Fibroblast of lung (primary cell): ENCODE data around the gene SYT4. TPM values are rescaled to one million over a fixed set of nuclear protein-coding genes. Genes with fewer than 3 reads are reported as not detected.
A peak's percentile ranks its signal among the peaks of the same experiment; 100 is the strongest.

Source experiments
- DNase-seq, 2 donors: peaks; one replicate each; pipeline versions ENCODE4 v3.0.0 to v3.0.0-alpha.2; 2010; ENCODE audit warnings: low read depth in 2 of 2
- H2AFZ ChIP-seq: 2 replicates; pipeline ENCODE4 v1.5.1; 2012; ENCODE audit warnings: low read length, control low read depth, inconsistent platforms
- H3K27ac ChIP-seq: 2 replicates; pipeline ENCODE4 v1.5.1; 2011; ENCODE audit warnings: low read length, control low read depth; ENCODE audit not compliant: insufficient read depth
- H3K27me3 ChIP-seq: 2 replicates; pipeline ENCODE4 v1.5.1; 2011; ENCODE audit warnings: mild to moderate bottlenecking, low read length; ENCODE audit not compliant: control insufficient read depth, insufficient read depth
- H3K36me3 ChIP-seq: 2 replicates; pipeline ENCODE4 v1.5.1; 2011; ENCODE audit warnings: low read length; ENCODE audit not compliant: control insufficient read depth, insufficient read depth
- H3K4me1 ChIP-seq: 2 replicates; pipeline ENCODE4 v1.5.1; 2011; ENCODE audit warnings: low read length; ENCODE audit not compliant: control insufficient read depth, insufficient read depth; ENCODE audit errors: extremely low read depth
- H3K4me2 ChIP-seq: 2 replicates; pipeline ENCODE4 v1.5.1; 2011; ENCODE audit warnings: low read length, control low read depth; ENCODE audit not compliant: insufficient read depth; ENCODE audit errors: extremely low read depth
- H3K4me3 ChIP-seq, 4 experiments: fragments of 200-600 bp in 1 of 4; sonication (generic) in 1 of 4; replicated peaks in 1 of 4; 2 replicates each; pipeline ENCODE4 v1.5.1; 2011 to 2016; ENCODE audit warnings: low read length in 4 of 4, low read depth in 3 of 4, mild to moderate bottlenecking in 3 of 4, control low read depth in 2 of 4, inconsistent platforms in 1 of 4, mixed read lengths in 1 of 4; ENCODE audit not compliant: insufficient read depth in 1 of 4; ENCODE audit errors: control extremely low read depth in 1 of 4
- H3K79me2 ChIP-seq: 2 replicates; pipeline ENCODE4 v1.5.1; 2012; ENCODE audit warnings: mild to moderate bottlenecking, low read length, inconsistent platforms; ENCODE audit not compliant: control insufficient read depth, insufficient read depth
- H3K9ac ChIP-seq: 2 replicates; pipeline ENCODE4 v1.5.1; 2011; ENCODE audit warnings: mild to moderate bottlenecking, low read length, control low read depth; ENCODE audit not compliant: insufficient read depth
- H3K9me3 ChIP-seq: 2 replicates; pipeline ENCODE4 v1.5.1; 2012; ENCODE audit warnings: low read depth, low read length; ENCODE audit not compliant: control insufficient read depth, insufficient read depth
- H4K20me1 ChIP-seq: 2 replicates; pipeline ENCODE4 v1.5.1; 2011; ENCODE audit warnings: low read length; ENCODE audit not compliant: control insufficient read depth, insufficient read depth; ENCODE audit errors: extremely low read depth
- EZH2 ChIP-seq: IDR thresholded peaks from 2 replicates; pipeline ENCODE4 v1.5.1; 2012; ENCODE audit warnings: low read length, control low read depth, mild to moderate bottlenecking; ENCODE audit errors: missing control alignments
- polyA plus RNA-seq, 2 donors: library from polyadenylated mRNA; depleted of rRNA in 1 of 2; stranded (reverse) in 1 of 2; unstranded in 1 of 2; fragments of >200 nt; gene quantifications; 2 replicates each; pipeline ENCODE4 v1.2.1, GENCODE V29; 2011 to 2012; ENCODE audit warnings: missing spikeins in 1 of 2
- total RNA-seq: library from RNA; depleted of rRNA; stranded (reverse); fragments of >200 nt; gene quantifications from 2 replicates; pipeline ENCODE4 v1.2.1, GENCODE V29; 2014
- TF ChIP-seq, protein P1 (sequence below), 2 donors: IDR thresholded peaks in 1 of 2; conservative IDR thresholded peaks in 1 of 2; 1 replicate in 1 of 2; 2 replicates in 1 of 2; pipeline ENCODE4 v1.5.1; 2011 to 2012; ENCODE audit warnings: low read length in 2 of 2, control low read depth in 1 of 2, inconsistent platforms in 1 of 2, low read depth in 1 of 2, mild to moderate bottlenecking in 1 of 2

The SYT4 gene
- total and polyA plus RNA-seq, 2 donors (not counting 1 experiment from before 2014, with no cell fraction given), result not detected

DNA sequence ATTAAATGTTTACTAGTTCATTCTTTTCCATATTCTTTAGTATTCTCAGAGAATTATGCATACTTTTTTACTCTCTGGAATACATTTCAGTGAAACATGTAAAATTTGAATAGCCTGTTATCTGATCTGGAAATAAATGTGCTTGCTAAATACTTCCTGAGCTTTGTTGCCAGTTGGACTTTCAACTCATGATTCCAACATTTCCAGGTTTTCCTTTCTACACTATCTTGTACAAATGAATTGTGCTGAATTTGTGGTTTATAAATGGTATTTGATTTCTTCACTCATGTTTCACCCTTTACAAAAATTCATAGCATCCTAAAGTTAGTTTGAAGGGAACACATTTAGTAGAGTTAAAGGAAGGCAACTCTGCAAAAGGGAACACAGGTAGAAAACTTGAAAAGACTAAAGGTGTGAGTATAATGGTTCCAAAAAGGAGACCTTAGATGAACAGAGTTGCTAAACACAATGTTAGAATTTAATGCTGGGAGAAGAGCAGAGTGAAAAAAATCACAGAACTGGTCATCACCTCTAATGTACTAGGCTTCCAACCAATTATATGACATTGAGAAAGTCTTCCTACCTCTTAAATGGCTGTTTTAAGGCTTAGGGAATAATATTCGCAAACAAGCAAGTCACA lies 28.6 kb downstream of the SYT4 start:
- Histone ChIP-seq H3K4me2 (no peak overlapping the region), H3K36me3 (no peaks in the 10 kb centered on the region), H3K27me3 (no peaks in the 10 kb centered on the region), H3K79me2 (no peaks in the 10 kb centered on the region), H3K4me3 (no peak overlapping the region), H3K27ac (no peak overlapping the region), H3K9ac (no peak overlapping the region), H2AFZ (no peak overlapping the region), H3K4me1 (no peaks in the 10 kb centered on the region), H4K20me1 (no peaks in the 10 kb centered on the region), H3K9me3 (no peaks in the 10 kb centered on the region)
- no peak for TF ChIP-seq EZH2
- TF ChIP-seq, protein P1, sequence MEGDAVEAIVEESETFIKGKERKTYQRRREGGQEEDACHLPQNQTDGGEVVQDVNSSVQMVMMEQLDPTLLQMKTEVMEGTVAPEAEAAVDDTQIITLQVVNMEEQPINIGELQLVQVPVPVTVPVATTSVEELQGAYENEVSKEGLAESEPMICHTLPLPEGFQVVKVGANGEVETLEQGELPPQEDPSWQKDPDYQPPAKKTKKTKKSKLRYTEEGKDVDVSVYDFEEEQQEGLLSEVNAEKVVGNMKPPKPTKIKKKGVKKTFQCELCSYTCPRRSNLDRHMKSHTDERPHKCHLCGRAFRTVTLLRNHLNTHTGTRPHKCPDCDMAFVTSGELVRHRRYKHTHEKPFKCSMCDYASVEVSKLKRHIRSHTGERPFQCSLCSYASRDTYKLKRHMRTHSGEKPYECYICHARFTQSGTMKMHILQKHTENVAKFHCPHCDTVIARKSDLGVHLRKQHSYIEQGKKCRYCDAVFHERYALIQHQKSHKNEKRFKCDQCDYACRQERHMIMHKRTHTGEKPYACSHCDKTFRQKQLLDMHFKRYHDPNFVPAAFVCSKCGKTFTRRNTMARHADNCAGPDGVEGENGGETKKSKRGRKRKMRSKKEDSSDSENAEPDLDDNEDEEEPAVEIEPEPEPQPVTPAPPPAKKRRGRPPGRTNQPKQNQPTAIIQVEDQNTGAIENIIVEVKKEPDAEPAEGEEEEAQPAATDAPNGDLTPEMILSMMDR (conservative IDR thresholded peaks at IDR 0.05 in 1 of 2, IDR thresholded peaks at IDR 0.05 in 1 of 2; ENCODE audit: low read depth in 1 of 2, low read length in 2 of 2), result no peak
- no peak for DNase-seq

DNA sequence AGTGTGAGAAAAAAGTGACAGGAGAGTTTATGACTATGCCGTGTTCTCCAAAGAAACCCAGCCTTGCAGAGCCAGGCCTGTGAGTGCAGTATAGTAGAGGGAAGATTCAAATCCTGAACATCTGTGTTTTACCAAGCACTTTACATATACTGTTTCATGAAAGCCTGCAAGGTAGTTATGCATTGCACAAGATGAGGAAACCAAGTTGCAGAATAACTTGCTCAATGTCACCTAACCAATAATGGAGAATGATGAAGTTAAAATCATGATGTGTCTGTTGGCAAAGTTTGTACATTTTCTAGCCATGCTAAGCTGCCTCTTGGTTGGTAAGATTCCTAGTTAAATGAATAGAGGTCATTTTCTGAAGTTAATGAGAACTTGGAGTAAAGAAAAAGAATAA lies 29.3 kb downstream of the SYT4 start:
- H3K4me1 ChIP-seq, result no peaks in the 10 kb centered on the region
- H3K9ac ChIP-seq, result no peak overlapping the region
- H3K79me2 ChIP-seq, result no peaks in the 10 kb centered on the region
- H2AFZ ChIP-seq, result no peak overlapping the region
- no peak for DNase-seq
- no peaks in the 10 kb centered on the region for H3K9me3 ChIP-seq
- H3K36me3 ChIP-seq, result no peaks in the 10 kb centered on the region
- no peaks in the 10 kb centered on the region for H4K20me1 ChIP-seq
- no peak for TF ChIP-seq EZH2
- TF ChIP-seq, protein P1 (conservative IDR thresholded peaks at IDR 0.05 in 1 of 2, IDR thresholded peaks at IDR 0.05 in 1 of 2; ENCODE audit: low read depth in 1 of 2, low read length in 2 of 2), result no peak
- H3K27me3 ChIP-seq, result no peaks in the 10 kb centered on the region
- H3K4me3 ChIP-seq, result no peak overlapping the region
- H3K4me2 ChIP-seq, result no peak overlapping the region
- H3K27ac ChIP-seq, result no peak overlapping the region

DNA sequence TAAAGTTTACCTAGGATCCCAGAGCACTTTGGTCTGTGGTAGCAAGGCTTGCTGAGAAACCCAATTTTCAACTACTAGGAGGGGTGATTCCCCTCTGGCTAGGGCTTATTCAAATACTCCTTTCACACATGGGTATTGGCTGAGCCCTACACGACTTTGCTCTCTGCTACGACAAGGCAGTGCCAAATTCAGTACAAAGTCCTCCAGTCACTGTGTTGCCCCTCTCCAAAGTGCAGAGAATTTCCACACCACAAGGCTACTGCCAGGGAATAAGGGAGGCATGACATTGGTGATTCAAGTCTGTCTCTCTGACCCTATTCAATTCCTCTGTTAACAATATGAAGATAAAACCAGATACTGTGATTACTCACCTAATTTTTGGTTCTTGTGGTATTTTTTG lies 38.9 kb downstream of the SYT4 start:
- H4K20me1 ChIP-seq, result no peaks in the 10 kb centered on the region
- TF ChIP-seq, protein P1 (conservative IDR thresholded peaks at IDR 0.05 in 1 of 2, IDR thresholded peaks at IDR 0.05 in 1 of 2; ENCODE audit: low read depth in 1 of 2, low read length in 2 of 2), result no peak
- no peak for TF ChIP-seq EZH2
- H3K4me1 ChIP-seq, result no peaks in the 10 kb centered on the region
- no peaks in the 10 kb centered on the region for H3K27me3 ChIP-seq
- H3K4me3 ChIP-seq, result no peak overlapping the region
- H2AFZ ChIP-seq, result no peak overlapping the region
- H3K4me2 ChIP-seq, result no peak overlapping the region
- DNase-seq, result peak in 1 of 2 donors; percentile 28
- no peaks in the 10 kb centered on the region for H3K9me3 ChIP-seq
- H3K79me2 ChIP-seq, result no peaks in the 10 kb centered on the region
- H3K36me3 ChIP-seq, result no peaks in the 10 kb centered on the region
- H3K27ac ChIP-seq, result no peak overlapping the region
- H3K9ac ChIP-seq, result no peak overlapping the region
